NCI-H82 treated with DMSO at 0.1 percent for 48 hours (cell line): ENCODE results near the gene BAG1.
A peak's percentile ranks its signal among the peaks of the same experiment; 100 is the strongest.

Experiments
- DNase-seq: peaks from one replicate; lab custom pipeline; 2025; ENCODE audit not compliant: unreplicated experiment; lab: John Stamatoyannopoulos, UW

The BAG1 gene

GRCh38 chr9:33264473-33265177 is at the start of gene BAG1, which contains the start of gene CHMP5:
BAG1 (minus strand) TSS chr9:33264708.
CHMP5 (plus strand) TSS chr9:33265049; CDS start chr9:33265079, 30 bp downstream.
- peak; percentile 97 for DNase-seq

- DNase-seq: no peak
These were observed 47.4 kb upstream of the BAG1 start for GRCh38 chr9:33311953-33312352.

GRCh38 chr9:33310748-33311147 is 46.2 kb upstream of the BAG1 start:
- no peak for DNase-seq

GRCh38 chr9:33309903-33310302 is 45.4 kb upstream of the BAG1 start:
- DNase-seq: no peak

GRCh38 chr9:33307067-33307466 is 42.6 kb upstream of the BAG1 start:
- DNase-seq: no peak

- DNase-seq: no peak
These were observed 41.5 kb upstream of the BAG1 start for GRCh38 chr9:33306037-33306436.

GRCh38 chr9:33304362-33304761 is 39.9 kb upstream of the BAG1 start:
- DNase-seq: no peak

GRCh38 chr9:33300546-33300945 is 36.0 kb upstream of the BAG1 start:
- DNase-seq: no peak

GRCh38 chr9:33297432-33297831 is 32.9 kb upstream of the BAG1 start:
- DNase-seq: no peak

- DNase-seq: no peak
These were observed 31.1 kb upstream of the BAG1 start for GRCh38 chr9:33295571-33295970.

- no peak for DNase-seq
These were observed 30.3 kb upstream of the BAG1 start for GRCh38 chr9:33294670-33295432.

GRCh38 chr9:33293782-33294181 is 29.3 kb upstream of the BAG1 start:
- no peak for DNase-seq

- no peak for DNase-seq
These were observed 27.4 kb upstream of the BAG1 start for GRCh38 chr9:33291901-33292300.

- no peak for DNase-seq
These were observed 26.5 kb upstream of the BAG1 start for GRCh38 chr9:33291031-33291397.

- peak; percentile 82 for DNase-seq
These were observed 25.9 kb upstream of the BAG1 start, which contains the start of gene NFX1 for GRCh38 chr9:33290247-33291030. NFX1 (plus strand) TSS chr9:33290516; CDS start chr9:33290573, 57 bp downstream.

GRCh38 chr9:33289936-33290246 is 25.4 kb upstream of the BAG1 start:
- DNase-seq: no peak

- DNase-seq: no peak
These were observed 25.0 kb upstream of the BAG1 start for GRCh38 chr9:33289496-33289895.

- DNase-seq: no peak
These were observed 24.4 kb upstream of the BAG1 start for GRCh38 chr9:33288828-33289483.

GRCh38 chr9:33288235-33288634 is 23.7 kb upstream of the BAG1 start:
- DNase-seq: no peak

- DNase-seq: peak; percentile 30
These were observed 22.6 kb upstream of the BAG1 start for GRCh38 chr9:33287087-33287490.

- no peak for DNase-seq
These were observed 21.0 kb upstream of the BAG1 start for GRCh38 chr9:33285502-33285901.
